Measurements from ENCODE around the gene PLCB1. TPM values are rescaled to one million over a fixed set of nuclear protein-coding genes. Genes with fewer than 3 reads are reported as not detected.
A peak's percentile ranks its signal among the peaks of the same experiment; 100 is the strongest.

The PLCB1 gene
- total and polyA plus RNA-seq, 2 experiments from 2014 or later, result 6.7 to 20.5 TPM

GRCh38 chr20:8454137-8454712 lies 322.2 kb downstream of the PLCB1 start:
- Histone ChIP-seq H3K36me3 (replicated peaks; ENCODE audit: insufficient read depth, low read depth) (no peaks in the 10 kb centered on the region), H3K27me3 (no peaks in the 10 kb centered on the region), H3K27ac (no peak overlapping the region), H3K4me1 (ENCODE audit: insufficient read depth) (no peaks in the 10 kb centered on the region), H3K9me2 (replicated peaks; ENCODE audit: insufficient read depth) (no peaks in the 10 kb centered on the region), H3K4me2 (no peak overlapping the region), H3K4me3 (no peak overlapping the region), H3K9me3 (ENCODE audit: low read depth) (no peaks in the 10 kb centered on the region), H3K79me2 (no peaks in the 10 kb centered on the region), H2AFZ (no peak overlapping the region), H4K20me1 (ENCODE audit: insufficient read depth, poor library complexity, severe bottlenecking) (no peaks in the 10 kb centered on the region)
- 66% methylated on average over 6 of the region's 6 CpGs for WGBS (ENCODE audit: low lambda C conversion rate, missing lambda C conversion rate)
- peak; percentile 10 for DNase-seq (ENCODE audit: low spot score)
- peak; percentile 24 for TF ChIP-seq CTCF (IDR thresholded peaks at IDR 0.05; ENCODE audit: poor library complexity)
- TF ChIP-seq EZH2 (IDR thresholded peaks at IDR 0.05; ENCODE audit: borderline replicate concordance), result no peak

GRCh38 chr20:8456765-8457164 lies 324.7 kb downstream of the PLCB1 start:
- H3K9me2 ChIP-seq (replicated peaks; ENCODE audit: insufficient read depth), result no peaks in the 10 kb centered on the region
- H3K79me2 ChIP-seq, result no peaks in the 10 kb centered on the region
- no peak overlapping the region for H3K4me3 ChIP-seq
- no peaks in the 10 kb centered on the region for H3K36me3 ChIP-seq (replicated peaks; ENCODE audit: insufficient read depth, low read depth)
- H3K4me1 ChIP-seq (ENCODE audit: insufficient read depth), result no peaks in the 10 kb centered on the region
- DNase-seq (ENCODE audit: low spot score), result no peak
- no peak overlapping the region for H3K27ac ChIP-seq
- H2AFZ ChIP-seq, result no peak overlapping the region
- H4K20me1 ChIP-seq (ENCODE audit: insufficient read depth, poor library complexity, severe bottlenecking), result no peaks in the 10 kb centered on the region
- H3K27me3 ChIP-seq, result no peaks in the 10 kb centered on the region
- H3K4me2 ChIP-seq, result no peak overlapping the region
- TF ChIP-seq EZH2phosphoT487 (IDR thresholded peaks at IDR 0.05; ENCODE audit: low read depth, severe bottlenecking, unreplicated experiment) (no peak), EZH2 (IDR thresholded peaks at IDR 0.05; ENCODE audit: borderline replicate concordance) (no peak), CTCF (IDR thresholded peaks at IDR 0.05; ENCODE audit: poor library complexity) (no peak)
- H3K9me3 ChIP-seq (ENCODE audit: low read depth), result no peaks in the 10 kb centered on the region

GRCh38 chr20:8457978-8458377 lies 325.9 kb downstream of the PLCB1 start:
- WGBS (ENCODE audit: low lambda C conversion rate, missing lambda C conversion rate), result 98% methylated on average over 4 of the region's 4 CpGs
- H3K9me3 ChIP-seq (ENCODE audit: low read depth), result no peaks in the 10 kb centered on the region

More at GRCh38 chr20:8457978-8458377, 325.9 kb downstream of the PLCB1 start:
- Histone ChIP-seq H4K20me1 (ENCODE audit: insufficient read depth, poor library complexity, severe bottlenecking) (no peaks in the 10 kb centered on the region), H3K36me3 (replicated peaks; ENCODE audit: insufficient read depth, low read depth) (no peaks in the 10 kb centered on the region), H3K4me2 (no peak overlapping the region), H3K4me3 (no peak overlapping the region), H2AFZ (no peak overlapping the region), H3K27ac (no peak overlapping the region), H3K27me3 (no peaks in the 10 kb centered on the region), H3K79me2 (no peaks in the 10 kb centered on the region), H3K4me1 (ENCODE audit: insufficient read depth) (no peaks in the 10 kb centered on the region), H3K9me2 (replicated peaks; ENCODE audit: insufficient read depth) (no peaks in the 10 kb centered on the region)
- TF ChIP-seq CTCF (IDR thresholded peaks at IDR 0.05; ENCODE audit: poor library complexity), result no peak
- no peak for TF ChIP-seq EZH2 (IDR thresholded peaks at IDR 0.05; ENCODE audit: borderline replicate concordance)
- no peak for DNase-seq (ENCODE audit: low spot score)

Measured in hepatocyte (in vitro differentiated cells).